K562 (cell line): ENCODE data around the gene TMC1. TPM values are rescaled to one million over a fixed set of nuclear protein-coding genes. Genes with fewer than 3 reads are reported as not detected.

ENCODE experiments used
- ATAC-seq: fragments of 200-7000 bp; cut with Tn5 transposase; 3 replicates; pipeline ENCODE4 v1.9.1; 2020; ENCODE audit warnings: moderate library complexity
- BruUV-seq: library from RNA; stranded (reverse); fragments of 400-500 nt; replicated peaks from 2 replicates; lab custom pipeline; 2021; lab: Mats Ljungman, UMichigan
- CTCF ChIA-PET: fragments of 300-600 bp; formaldehyde crosslinking; extraction: SDS; loops from one replicate; lab custom pipeline; 2021; ENCODE audit warnings: low intra/inter-chr PET ratio; lab: Yijun Ruan, JAX
- POLR2A ChIA-PET: fragments of 300-600, 350-650 bp; sonication (Branson Sonifier 250); formaldehyde crosslinking; extraction: SDS; loops from one replicate; lab custom pipeline; 2021; ENCODE audit warnings: antibody characterized with exemption, inconsistent platforms; lab: Yijun Ruan, JAX
- DNase-seq, 4 experiments: peaks; one replicate each; pipeline versions ENCODE4 v3.0.0 to v3.0.0-alpha.2; 2011 to 2018; ENCODE audit warnings: low spot score in 3 of 4, mixed read lengths in 3 of 4; ENCODE audit errors: extremely low read depth in 1 of 4
- FAIRE-seq: peaks from 2 replicates; lab custom pipeline; 2011; peaks lifted over from hg19 to GRCh38; lab: Jason Lieb, UNC
- H2AFZ ChIP-seq: 2 replicates; pipeline ENCODE4 v1.6.0; 2011; ENCODE audit warnings: low read depth, low read length, control low read depth, inconsistent platforms
- H3K27ac ChIP-seq: fragments of 200-600 bp; 3 replicates; pipeline ENCODE4 v1.8.0; 2011; ENCODE audit warnings: low read depth, mild to moderate bottlenecking, control low read depth, inconsistent platforms, low read length, moderate library complexity, mixed read lengths; ENCODE audit errors: extremely low read depth
- H3K27me3 ChIP-seq, 2 experiments: fragments of 300-600 bp in 1 of 2; 2 replicates in 1 of 2; 3 replicates in 1 of 2; pipeline versions ENCODE4 v1.6.0 to v1.8.0; 2011; ENCODE audit warnings: inconsistent platforms in 2 of 2, low read length in 2 of 2, mild to moderate bottlenecking in 1 of 2, mixed read lengths in 1 of 2, moderate library complexity in 1 of 2; ENCODE audit not compliant: control insufficient read depth in 2 of 2, insufficient read depth in 2 of 2
- H3K36me3 ChIP-seq: fragments of 300-600 bp; 3 replicates; pipeline ENCODE4 v1.8.0; 2011; ENCODE audit warnings: mild to moderate bottlenecking, low read length, inconsistent platforms; ENCODE audit not compliant: control insufficient read depth, insufficient read depth
- H3K4me1 ChIP-seq, 2 experiments: fragments of 200-600 bp in 1 of 2; replicated peaks in 1 of 2; 2 replicates in 1 of 2; 3 replicates in 1 of 2; pipeline versions ENCODE4 v1.5.1 to v1.8.0; 2011; ENCODE audit warnings: inconsistent platforms in 2 of 2, low read length in 2 of 2, mild to moderate bottlenecking in 1 of 2, mixed read lengths in 1 of 2, moderate library complexity in 1 of 2; ENCODE audit not compliant: control insufficient read depth in 2 of 2, insufficient read depth in 2 of 2
- H3K4me2 ChIP-seq: 2 replicates; pipeline ENCODE4 v1.6.1; 2011; ENCODE audit warnings: low read length, control low read depth, inconsistent platforms, mixed read lengths; ENCODE audit not compliant: insufficient read depth
- H3K4me3 ChIP-seq: fragments of 200-600 bp; sonication (generic), shearing (Covaris generic); 2 replicates; pipeline ENCODE4 v1.5.1; 2016; ENCODE audit warnings: control low read depth, inconsistent platforms
- H3K79me2 ChIP-seq: fragments of 200-600 bp; 3 replicates; pipeline ENCODE4 v1.8.0; 2011; ENCODE audit warnings: low read length, inconsistent platforms; ENCODE audit not compliant: control insufficient read depth, insufficient read depth
- H3K9ac ChIP-seq, 2 experiments: 2 replicates each; pipeline versions ENCODE4 v1.6.0 to v1.6.1; 2011; ENCODE audit warnings: low read depth in 2 of 2, low read length in 2 of 2, control low read depth in 1 of 2, inconsistent platforms in 1 of 2, mild to moderate bottlenecking in 1 of 2, mixed read lengths in 1 of 2; ENCODE audit not compliant: insufficient read depth in 1 of 2
- H3K9me1 ChIP-seq: one replicate; pipeline ENCODE4 v1.6.0; 2011; ENCODE audit warnings: inconsistent platforms, mild to moderate bottlenecking, low read length, moderate library complexity; ENCODE audit not compliant: control insufficient read depth, insufficient read depth
- H3K9me3 ChIP-seq: replicated peaks from 2 replicates; pipeline ENCODE4 v1.5.1; 2011; ENCODE audit warnings: low read depth, low read length, inconsistent platforms; ENCODE audit not compliant: control insufficient read depth, insufficient read depth
- H4K20me1 ChIP-seq: replicated peaks from 2 replicates; pipeline ENCODE4 v1.6.1; 2011; ENCODE audit warnings: low read length, inconsistent platforms, mixed read lengths; ENCODE audit not compliant: control insufficient read depth, insufficient read depth
- CGGBP1 ChIP-seq: fragments of 250-450 bp; sonication (Bioruptor Pico); IDR thresholded peaks from 2 replicates; pipeline ENCODE4 v1.9.0; 2021; ENCODE audit warnings: mild to moderate bottlenecking
- ESRRB ChIP-seq: fragments of 250-450 bp; sonication (Bioruptor Pico); IDR thresholded peaks from 2 replicates; pipeline ENCODE4 v1.5.0; 2020; ENCODE audit warnings: mild to moderate bottlenecking, moderate library complexity, borderline replicate concordance
- HBP1 ChIP-seq: fragments of 450-650 bp; formaldehyde crosslinking; IDR thresholded peaks from 2 replicates; pipeline ENCODE4 v1.4.0; 2022; ENCODE audit warnings: missing genetic modification characterization
- SMARCB1 ChIP-seq: IDR thresholded peaks from 2 replicates; pipeline ENCODE4 v1.6.1; 2011; ENCODE audit warnings: improper control_type of control experiment, low read depth; ENCODE audit not compliant: insufficient read length
- TBL1XR1 ChIP-seq, 2 experiments: IDR thresholded peaks; 2 replicates each; pipeline ENCODE4 v1.6.1; 2012; ENCODE audit warnings: improper control_type of control experiment in 2 of 2, low read length in 2 of 2, mild to moderate bottlenecking in 1 of 2
- ZNF316 ChIP-seq: fragments of 450-650 bp; IDR thresholded peaks from 2 replicates; pipeline ENCODE4 v1.6.1; 2016
- ZNF512 ChIP-seq: IDR thresholded peaks from 2 replicates; pipeline ENCODE4 v1.6.1; 2016; ENCODE audit warnings: missing genetic modification characterization, missing compliant biosample characterization
- WGBS: fragments of 100-300 bp; shearing (Covaris generic); methylation state at CpG from one replicate; pipeline ENCODE4 v1.1.6; 2016; ENCODE audit warnings: low coverage, mixed read lengths; ENCODE audit not compliant: insufficient coverage; ENCODE audit errors: missing lambda C conversion rate; 5-methylcytosine and 5-hydroxymethylcytosine counted together
- in situ Hi-C: fragments of 300-500 bp; cut with MboI; formaldehyde crosslinking; loops from 4 replicates; pipeline ENCODE4 v1.15.0; 2018; ENCODE audit warnings: inconsistent platforms, mixed read lengths
- intact Hi-C: fragments of 100-400 bp; cut with micrococcal nuclease; formaldehyde crosslinking; loops from 2 replicates; pipeline ENCODE4 v1.14.2; 2022
- polyA plus RNA-seq, 8 experiments: library from polyadenylated mRNA; depleted of rRNA in 4 of 8; stranded (reverse) in 5 of 8; unstranded in 3 of 8; fragments of >200 nt; fragmentation: Nextera tagmentation in 2 of 8; fragmentation: Illumina TruSeq in 1 of 8; extraction: Ambion mirVana in 2 of 8; extraction: Trizol in 1 of 8; gene quantifications; 2 replicates each; pipeline versions ENCODE4 v1.2.1 to v1.2.3, GENCODE V29; 2011 to 2014; ENCODE audit warnings: inconsistent platforms in 1 of 8, missing spikeins in 1 of 8
- total RNA-seq, 7 experiments: library from RNA; depleted of rRNA in 6 of 7; stranded (reverse); fragments of >200 nt in 6 of 7; fragmentation: Illumina TruSeq in 2 of 7; extraction: Trizol in 2 of 7; gene quantifications; 2 replicates each; pipeline versions ENCODE4 v1.2.1 to v1.2.3, GENCODE V29; 2011 to 2021; ENCODE audit warnings: low replicate concordance in 1 of 7

TMC1 gene
- total and polyA plus RNA-seq, 9 of the 15 experiments (the other 6 are each of a cell fraction or from before 2014, with no cell fraction given) = 0.10 to 0.15 TPM; not detected in 7

- no TSS peak for BruUV-seq
- no peaks in the 10 kb centered on the region for H4K20me1 ChIP-seq
- H3K9ac ChIP-seq = no peak overlapping the region
- ChIA-PET CTCF (no interaction called here), POLR2A (no interaction called here)
- WGBS = 0% methylated on average over 3 of the region's 3 CpGs
- no peak overlapping the region for H3K27ac ChIP-seq
- H3K4me3 ChIP-seq = no peak overlapping the region
- H3K4me1 ChIP-seq = no peaks in the 10 kb centered on the region
- TF ChIP-seq HBP1 (CRISPR knock-in tag) = no peak
- no peak for TF ChIP-seq ZNF512 (tag)
- TF ChIP-seq SMARCB1 = no peak
- no peak for TF ChIP-seq ESRRB (CRISPR knock-in tag)
- TF ChIP-seq ZNF316 = no peak
- TF ChIP-seq TBL1XR1 (IDR thresholded peaks at IDR 0.05; ENCODE audit: low read length in 2 of 2) = no peak
- no peak for TF ChIP-seq CGGBP1 (CRISPR knock-in tag)
- FAIRE-seq (no peak), DNase-seq (peak in 2 of 4 experiments; percentile 1 to 4), ATAC-seq (no peak)
- H3K27me3 ChIP-seq = no peaks in the 10 kb centered on the region
- H3K9me1 ChIP-seq = no peaks in the 10 kb centered on the region
- H3K9me3 ChIP-seq = no peaks in the 10 kb centered on the region
- in situ Hi-C loops = no loop called here
- no peaks in the 10 kb centered on the region for H3K79me2 ChIP-seq
- no peaks in the 10 kb centered on the region for H3K36me3 ChIP-seq
- H3K4me2 ChIP-seq = no peak overlapping the region
- intact Hi-C loops = no loop called here
- H2AFZ ChIP-seq = no peak overlapping the region
Measured at GRCh38 chr9:72695365-72695764, 174.0 kb downstream of the TMC1 start.
